Osteoblast (primary cell): Measurements from ENCODE around the gene MAS1L. TPM values are rescaled to one million over a fixed set of nuclear protein-coding genes. Genes with fewer than 3 reads are reported as not detected.

ENCODE experiments used
- DNase-seq: peaks from one replicate; pipeline ENCODE4 v3.0.0; 2011; ENCODE audit warnings: low spot score, mixed read lengths; ENCODE audit not compliant: insufficient read length; ENCODE audit errors: missing footprints
- H2AFZ ChIP-seq: 2 replicates; pipeline ENCODE4 v1.6.0; 2011; ENCODE audit warnings: mild to moderate bottlenecking, low read length
- H3K27ac ChIP-seq: 2 replicates; pipeline ENCODE4 v1.5.1; 2011; ENCODE audit warnings: mild to moderate bottlenecking, low read depth, low read length, moderate library complexity
- H3K27me3 ChIP-seq: 2 replicates; pipeline ENCODE4 v1.6.0; 2012; ENCODE audit warnings: mild to moderate bottlenecking, control low read depth, inconsistent platforms, low read length, moderate library complexity; ENCODE audit not compliant: insufficient read depth
- H3K36me3 ChIP-seq: 2 replicates; pipeline ENCODE4 v1.5.1; 2011; ENCODE audit warnings: mild to moderate bottlenecking, low read length, control low read depth, moderate library complexity; ENCODE audit not compliant: insufficient read depth
- H3K4me1 ChIP-seq: 2 replicates; pipeline ENCODE4 v1.5.1; 2011; ENCODE audit warnings: mild to moderate bottlenecking, low read length, control low read depth, moderate library complexity; ENCODE audit not compliant: insufficient read depth
- H3K4me2 ChIP-seq: 2 replicates; pipeline ENCODE4 v1.6.0; 2011; ENCODE audit warnings: mild to moderate bottlenecking, low read length; ENCODE audit not compliant: insufficient read depth
- H3K4me3 ChIP-seq: fragments of 200-600 bp; sonication (generic); 3 replicates; pipeline ENCODE4 v1.5.1; 2012; ENCODE audit warnings: mild to moderate bottlenecking, low read length, inconsistent platforms; ENCODE audit not compliant: insufficient read depth
- H3K79me2 ChIP-seq: 2 replicates; pipeline ENCODE4 v1.6.0; 2012; ENCODE audit warnings: mild to moderate bottlenecking, low read length, control low read depth, inconsistent platforms; ENCODE audit not compliant: insufficient read depth
- H3K9me3 ChIP-seq: 2 replicates; pipeline ENCODE4 v1.5.1; 2011; ENCODE audit warnings: low read depth, low read length, control low read depth
- H4K20me1 ChIP-seq: 2 replicates; pipeline ENCODE4 v1.6.0; 2012; ENCODE audit warnings: mild to moderate bottlenecking, low read length, control low read depth; ENCODE audit not compliant: insufficient read depth
- total RNA-seq: library from RNA; depleted of rRNA; stranded (reverse); fragments of >200 nt; gene quantifications from 2 replicates; pipeline ENCODE4 v1.2.3, GENCODE V29; 2012
- TF ChIP-seq, protein P1 (sequence below): IDR thresholded peaks from 2 replicates; pipeline ENCODE4 v1.5.1; 2011; ENCODE audit warnings: mild to moderate bottlenecking, low read depth, low read length, moderate library complexity; ENCODE audit errors: extremely low read depth

MAS1L gene
- total RNA-seq, 1 donor = not detected

- no peak for DNase-seq
- Histone ChIP-seq H3K4me3 (no peak overlapping the region), H3K27ac (no peak overlapping the region), H3K4me2 (no peak overlapping the region), H4K20me1 (no peaks in the 10 kb centered on the region), H3K27me3 (no peaks in the 10 kb centered on the region), H3K79me2 (no peaks in the 10 kb centered on the region), H3K36me3 (no peaks in the 10 kb centered on the region), H3K4me1 (no peaks in the 10 kb centered on the region), H2AFZ (no peak overlapping the region), H3K9me3 (no peaks in the 10 kb centered on the region)
- TF ChIP-seq, protein P1, sequence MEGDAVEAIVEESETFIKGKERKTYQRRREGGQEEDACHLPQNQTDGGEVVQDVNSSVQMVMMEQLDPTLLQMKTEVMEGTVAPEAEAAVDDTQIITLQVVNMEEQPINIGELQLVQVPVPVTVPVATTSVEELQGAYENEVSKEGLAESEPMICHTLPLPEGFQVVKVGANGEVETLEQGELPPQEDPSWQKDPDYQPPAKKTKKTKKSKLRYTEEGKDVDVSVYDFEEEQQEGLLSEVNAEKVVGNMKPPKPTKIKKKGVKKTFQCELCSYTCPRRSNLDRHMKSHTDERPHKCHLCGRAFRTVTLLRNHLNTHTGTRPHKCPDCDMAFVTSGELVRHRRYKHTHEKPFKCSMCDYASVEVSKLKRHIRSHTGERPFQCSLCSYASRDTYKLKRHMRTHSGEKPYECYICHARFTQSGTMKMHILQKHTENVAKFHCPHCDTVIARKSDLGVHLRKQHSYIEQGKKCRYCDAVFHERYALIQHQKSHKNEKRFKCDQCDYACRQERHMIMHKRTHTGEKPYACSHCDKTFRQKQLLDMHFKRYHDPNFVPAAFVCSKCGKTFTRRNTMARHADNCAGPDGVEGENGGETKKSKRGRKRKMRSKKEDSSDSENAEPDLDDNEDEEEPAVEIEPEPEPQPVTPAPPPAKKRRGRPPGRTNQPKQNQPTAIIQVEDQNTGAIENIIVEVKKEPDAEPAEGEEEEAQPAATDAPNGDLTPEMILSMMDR = no peak
Observed at GRCh38 chr6:29462022-29462421, 25.7 kb downstream of the MAS1L start.

- Histone ChIP-seq H3K36me3 (no peaks in the 10 kb centered on the region), H3K27ac (no peak overlapping the region), H3K9me3 (no peaks in the 10 kb centered on the region), H4K20me1 (no peaks in the 10 kb centered on the region), H3K4me3 (no peak overlapping the region), H3K27me3 (no peaks in the 10 kb centered on the region), H2AFZ (no peak overlapping the region), H3K4me1 (no peaks in the 10 kb centered on the region), H3K79me2 (no peaks in the 10 kb centered on the region), H3K4me2 (no peak overlapping the region)
- DNase-seq = no peak
- TF ChIP-seq, protein P1 = no peak
Observed at GRCh38 chr6:29461021-29461814, 26.5 kb downstream of the MAS1L start.

DNA sequence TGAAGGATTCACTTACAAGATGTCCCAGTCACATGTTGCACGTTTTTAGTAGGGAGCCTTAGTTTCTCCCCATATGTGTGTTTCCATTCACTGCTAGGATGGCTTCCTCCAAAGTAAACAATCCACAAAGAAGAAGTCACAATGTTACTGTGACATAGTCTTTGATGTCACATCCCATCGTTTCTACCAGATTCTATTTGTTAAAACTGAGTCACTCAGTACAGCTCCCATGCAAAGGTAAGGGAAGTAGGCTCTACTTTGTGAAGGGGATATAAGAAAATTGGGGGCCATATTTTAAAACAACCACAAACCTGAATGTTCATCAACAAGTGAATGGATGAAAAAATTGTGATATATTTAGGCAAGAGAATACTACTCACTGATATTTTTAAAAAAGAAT lies 30.8 kb downstream of the MAS1L start, which contains the start of the genes OR11A1 and OR2H1:
Gene OR11A1 (minus strand): TSS at position 101 of the 400 bp plus-strand sequence. CDS start 29,430 bp downstream, outside the sequence.
Gene OR2H1 (plus strand): TSS at position 185 of the 400 bp plus-strand sequence. CDS start 4,615 bp downstream, outside the sequence.
- no peaks in the 10 kb centered on the region for H3K36me3 ChIP-seq
- H3K4me1 ChIP-seq = no peaks in the 10 kb centered on the region
- no peaks in the 10 kb centered on the region for H4K20me1 ChIP-seq
- no peaks in the 10 kb centered on the region for H3K79me2 ChIP-seq
- TF ChIP-seq, protein P1 = no peak
- H3K4me2 ChIP-seq = no peak within 1 kb of the TSS
- no peak within 1 kb of the TSS for H3K27ac ChIP-seq
- no peak within 1 kb of the TSS for H3K4me3 ChIP-seq
- no peak for DNase-seq
- no peak within 1 kb of the TSS for H2AFZ ChIP-seq
- peaks cover 3% of the 10 kb centered on the region for H3K9me3 ChIP-seq
- no peaks in the 10 kb centered on the region for H3K27me3 ChIP-seq

GRCh38 chr6:29451471-29452193 lies 36.1 kb downstream of the MAS1L start:
- Histone ChIP-seq H3K4me2 (no peak overlapping the region), H3K79me2 (no peaks in the 10 kb centered on the region), H3K9me3 (peaks cover 3% of the 10 kb centered on the region), H3K36me3 (no peaks in the 10 kb centered on the region), H2AFZ (no peak overlapping the region), H3K4me1 (no peaks in the 10 kb centered on the region), H4K20me1 (no peaks in the 10 kb centered on the region), H3K27ac (no peak overlapping the region), H3K4me3 (no peak overlapping the region), H3K27me3 (no peaks in the 10 kb centered on the region)
- TF ChIP-seq, protein P1 = no peak
- DNase-seq = no peak
